Cardiac muscle cell (in vitro differentiated cells and primary cell): ENCODE measurements around the gene TPBGL. TPM values are rescaled to one million over a fixed set of nuclear protein-coding genes. Genes with fewer than 3 reads are reported as not detected.

Experiments
- DNase-seq, 2 donors: peaks; one replicate each; pipeline versions ENCODE4 v3.0.0 to v3.0.0-alpha.2; 2010 to 2017; ENCODE audit warnings: low read depth in 1 of 2, low spot score in 1 of 2
- H3K27ac ChIP-seq: fragments of 200-600 bp; sonication (generic); 2 replicates; pipeline ENCODE4 v1.5.1; 2016
- H3K27me3 ChIP-seq: fragments of 200-600 bp; sonication (generic); 2 replicates; pipeline ENCODE4 v1.6.0; 2016; ENCODE audit warnings: control low read depth
- H3K36me3 ChIP-seq: fragments of 200-600 bp; sonication (generic); 2 replicates; pipeline ENCODE4 v1.5.1; 2016; ENCODE audit warnings: control low read depth
- H3K4me1 ChIP-seq: fragments of 200-600 bp; sonication (generic); 2 replicates; pipeline ENCODE4 v1.8.1; 2017; ENCODE audit warnings: low read depth, mild to moderate bottlenecking, mixed run types
- H3K4me3 ChIP-seq: fragments of 200-600 bp; sonication (generic); 2 replicates; pipeline ENCODE4 v1.5.1; 2016; ENCODE audit warnings: mild to moderate bottlenecking
- H3K9me3 ChIP-seq: fragments of 200-600 bp; sonication (generic); 2 replicates; pipeline ENCODE4 v1.5.1; 2017; ENCODE audit warnings: low read depth, mild to moderate bottlenecking, control low read depth
- polyA plus RNA-seq: library from polyadenylated mRNA; unstranded; fragments of >200 nt; fragmentation: Nextera tagmentation; extraction: Ambion mirVana; gene quantifications from 2 replicates; pipeline ENCODE4 v1.2.1, GENCODE V29; 2016
- total RNA-seq: library from RNA; depleted of rRNA; stranded (reverse); fragments of >200 nt; gene quantifications from 2 replicates; pipeline ENCODE4 v1.2.3, GENCODE V29; 2016
- TF ChIP-seq, protein P1 (sequence below): IDR thresholded peaks from 2 replicates; pipeline ENCODE4 v1.5.1; 2012; ENCODE audit warnings: low read depth, mild to moderate bottlenecking, low read length

The TPBGL gene
- total and polyA plus RNA-seq, 2 experiments from 2014 or later: 0.21 to 0.56 TPM

DNA sequence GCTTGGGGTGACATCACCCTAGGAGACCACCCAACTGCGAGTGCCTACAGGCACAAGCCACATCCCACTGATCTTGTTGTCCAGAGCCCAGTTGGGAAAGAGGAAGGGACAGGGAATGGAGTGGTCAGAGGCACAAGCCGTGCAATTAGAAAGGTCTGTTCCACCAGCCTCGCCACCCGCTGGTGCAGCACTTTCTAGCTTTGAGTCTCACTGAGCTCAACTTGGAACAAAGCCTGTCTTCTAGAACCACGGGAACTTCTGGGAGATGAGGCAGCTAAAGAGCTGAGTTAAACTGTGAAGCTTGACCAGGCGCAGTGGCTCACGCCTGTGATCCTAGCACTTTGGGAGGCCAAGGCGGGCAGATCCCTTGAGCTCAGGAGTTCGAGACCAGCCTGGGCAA is 29.3 kb downstream of the TPBGL start:
- Histone ChIP-seq H3K27me3 (no peaks in the 10 kb centered on the region), H3K4me3 (no peak overlapping the region), H3K36me3 (no peaks in the 10 kb centered on the region), H3K4me1 (no peaks in the 10 kb centered on the region), H3K27ac (no peak overlapping the region), H3K9me3 (no peaks in the 10 kb centered on the region)
- TF ChIP-seq, protein P1, sequence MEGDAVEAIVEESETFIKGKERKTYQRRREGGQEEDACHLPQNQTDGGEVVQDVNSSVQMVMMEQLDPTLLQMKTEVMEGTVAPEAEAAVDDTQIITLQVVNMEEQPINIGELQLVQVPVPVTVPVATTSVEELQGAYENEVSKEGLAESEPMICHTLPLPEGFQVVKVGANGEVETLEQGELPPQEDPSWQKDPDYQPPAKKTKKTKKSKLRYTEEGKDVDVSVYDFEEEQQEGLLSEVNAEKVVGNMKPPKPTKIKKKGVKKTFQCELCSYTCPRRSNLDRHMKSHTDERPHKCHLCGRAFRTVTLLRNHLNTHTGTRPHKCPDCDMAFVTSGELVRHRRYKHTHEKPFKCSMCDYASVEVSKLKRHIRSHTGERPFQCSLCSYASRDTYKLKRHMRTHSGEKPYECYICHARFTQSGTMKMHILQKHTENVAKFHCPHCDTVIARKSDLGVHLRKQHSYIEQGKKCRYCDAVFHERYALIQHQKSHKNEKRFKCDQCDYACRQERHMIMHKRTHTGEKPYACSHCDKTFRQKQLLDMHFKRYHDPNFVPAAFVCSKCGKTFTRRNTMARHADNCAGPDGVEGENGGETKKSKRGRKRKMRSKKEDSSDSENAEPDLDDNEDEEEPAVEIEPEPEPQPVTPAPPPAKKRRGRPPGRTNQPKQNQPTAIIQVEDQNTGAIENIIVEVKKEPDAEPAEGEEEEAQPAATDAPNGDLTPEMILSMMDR: no peak
- no peak for DNase-seq

DNA sequence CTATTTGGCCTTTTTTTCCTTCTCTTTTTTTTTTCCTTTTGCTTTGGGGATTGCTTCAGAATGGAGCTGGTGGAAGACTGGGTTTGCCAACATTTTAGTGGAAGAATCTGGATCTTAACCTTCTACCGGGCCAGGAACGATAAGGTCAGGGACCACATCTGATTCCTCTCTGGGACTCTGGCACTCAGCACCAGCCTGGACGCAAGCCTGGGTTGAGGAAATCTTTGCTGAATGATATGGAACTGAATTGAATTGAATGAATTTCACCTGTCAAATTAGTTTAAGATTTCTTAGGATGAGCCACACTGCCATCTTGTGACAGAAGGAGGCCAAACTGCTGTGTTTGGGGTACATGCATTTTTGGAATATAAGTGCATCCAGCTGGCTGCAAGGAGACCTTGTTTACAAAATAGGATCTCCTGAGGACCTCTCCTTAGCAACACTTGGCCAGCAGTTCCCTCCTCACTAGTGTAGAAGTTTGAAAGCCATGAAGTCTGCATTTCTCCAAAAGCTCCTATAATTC is 30.4 kb downstream of the TPBGL start:
- no peak for DNase-seq
- H3K4me1 ChIP-seq: no peaks in the 10 kb centered on the region
- H3K27me3 ChIP-seq: no peaks in the 10 kb centered on the region
- H3K4me3 ChIP-seq: no peak overlapping the region
- no peaks in the 10 kb centered on the region for H3K36me3 ChIP-seq
- TF ChIP-seq, protein P1: peak; percentile 41
- no peaks in the 10 kb centered on the region for H3K9me3 ChIP-seq
- H3K27ac ChIP-seq: no peak overlapping the region

DNA sequence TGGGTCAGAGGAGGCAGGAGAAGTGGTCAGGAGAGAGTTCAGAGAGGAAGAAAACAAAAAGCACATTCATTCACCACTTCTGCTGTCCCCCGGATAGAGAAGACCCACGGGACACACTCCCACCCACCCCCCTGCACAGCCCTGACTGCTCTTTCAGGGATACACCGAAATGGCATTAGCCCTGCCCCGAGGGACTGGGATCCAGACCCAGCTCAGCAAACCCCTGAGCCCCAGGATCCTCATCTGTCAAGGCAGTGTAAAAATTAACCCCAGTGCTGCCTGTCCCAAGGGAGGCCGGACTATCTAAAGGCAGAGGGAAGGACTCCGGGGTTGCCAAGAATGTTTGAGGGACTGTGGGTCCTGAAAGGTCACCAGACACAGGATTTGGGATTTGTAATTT is 31.2 kb downstream of the TPBGL start:
- H3K4me1 ChIP-seq: no peaks in the 10 kb centered on the region
- TF ChIP-seq, protein P1: no peak
- no peaks in the 10 kb centered on the region for H3K9me3 ChIP-seq
- no peaks in the 10 kb centered on the region for H3K27me3 ChIP-seq
- no peak overlapping the region for H3K4me3 ChIP-seq
- no peaks in the 10 kb centered on the region for H3K36me3 ChIP-seq
- no peak for DNase-seq
- no peak overlapping the region for H3K27ac ChIP-seq

DNA sequence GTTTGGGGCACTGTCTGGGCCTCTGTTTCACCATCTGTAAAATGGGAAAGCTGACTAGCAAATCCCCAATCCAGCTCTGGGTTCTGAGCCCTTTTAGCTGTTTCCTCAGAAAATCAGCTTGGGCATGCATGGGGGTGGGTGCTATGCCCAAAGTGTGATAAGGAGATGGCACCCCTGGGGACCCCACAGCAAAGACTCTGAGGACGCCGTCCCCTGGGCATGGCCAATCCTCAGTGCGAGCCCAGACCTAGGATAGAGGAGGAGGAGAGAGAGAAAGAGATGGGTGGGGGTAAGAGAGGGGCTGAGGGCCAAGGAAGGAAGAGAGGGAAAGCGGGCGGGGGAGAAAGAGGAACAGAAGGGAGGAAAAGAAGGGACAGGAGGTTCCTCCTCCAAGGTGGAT is 31.8 kb downstream of the TPBGL start:
- H3K4me1 ChIP-seq: no peaks in the 10 kb centered on the region
- no peak overlapping the region for H3K27ac ChIP-seq
- no peaks in the 10 kb centered on the region for H3K27me3 ChIP-seq
- no peak for DNase-seq
- TF ChIP-seq, protein P1: no peak
- H3K9me3 ChIP-seq: no peaks in the 10 kb centered on the region
- H3K4me3 ChIP-seq: no peak overlapping the region
- no peaks in the 10 kb centered on the region for H3K36me3 ChIP-seq

DNA sequence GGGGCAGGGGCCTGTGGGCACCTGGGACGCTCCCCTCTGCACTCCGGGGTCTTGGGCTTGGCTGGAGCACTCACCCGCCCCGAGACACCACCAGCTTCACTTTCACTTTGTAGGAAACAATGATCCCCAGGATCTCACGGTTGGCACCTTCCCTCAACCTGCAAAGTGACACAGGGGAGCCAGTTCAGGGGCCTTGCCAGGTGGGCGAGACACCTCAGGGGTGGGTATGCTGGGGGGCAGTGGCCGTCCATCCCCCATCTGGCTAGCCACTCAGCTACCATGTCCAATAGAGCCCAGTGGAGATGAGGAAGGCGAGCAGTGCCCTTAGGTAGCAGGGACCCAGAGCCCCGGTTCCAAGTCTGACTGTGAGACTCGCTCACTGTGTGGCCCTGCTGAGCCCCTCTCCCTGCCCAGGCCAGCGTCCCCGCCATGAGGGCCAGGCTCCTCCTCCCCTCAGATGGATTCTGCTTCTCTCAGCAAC is 32.3 kb downstream of the TPBGL start:
- no peaks in the 10 kb centered on the region for H3K4me1 ChIP-seq
- H3K9me3 ChIP-seq: no peaks in the 10 kb centered on the region
- no peak overlapping the region for H3K4me3 ChIP-seq
- DNase-seq: no peak
- H3K27me3 ChIP-seq: no peaks in the 10 kb centered on the region
- no peaks in the 10 kb centered on the region for H3K36me3 ChIP-seq
- TF ChIP-seq, protein P1: no peak
- no peak overlapping the region for H3K27ac ChIP-seq
